Measurements from ENCODE around the gene PATZ1. TPM values are rescaled to one million over a fixed set of nuclear protein-coding genes. Genes with fewer than 3 reads are reported as not detected.

Gene PATZ1
- total and polyA plus RNA-seq, 2 of the 4 experiments (the other 2 are of a cell fraction): 6.5 to 10.5 TPM

DNA sequence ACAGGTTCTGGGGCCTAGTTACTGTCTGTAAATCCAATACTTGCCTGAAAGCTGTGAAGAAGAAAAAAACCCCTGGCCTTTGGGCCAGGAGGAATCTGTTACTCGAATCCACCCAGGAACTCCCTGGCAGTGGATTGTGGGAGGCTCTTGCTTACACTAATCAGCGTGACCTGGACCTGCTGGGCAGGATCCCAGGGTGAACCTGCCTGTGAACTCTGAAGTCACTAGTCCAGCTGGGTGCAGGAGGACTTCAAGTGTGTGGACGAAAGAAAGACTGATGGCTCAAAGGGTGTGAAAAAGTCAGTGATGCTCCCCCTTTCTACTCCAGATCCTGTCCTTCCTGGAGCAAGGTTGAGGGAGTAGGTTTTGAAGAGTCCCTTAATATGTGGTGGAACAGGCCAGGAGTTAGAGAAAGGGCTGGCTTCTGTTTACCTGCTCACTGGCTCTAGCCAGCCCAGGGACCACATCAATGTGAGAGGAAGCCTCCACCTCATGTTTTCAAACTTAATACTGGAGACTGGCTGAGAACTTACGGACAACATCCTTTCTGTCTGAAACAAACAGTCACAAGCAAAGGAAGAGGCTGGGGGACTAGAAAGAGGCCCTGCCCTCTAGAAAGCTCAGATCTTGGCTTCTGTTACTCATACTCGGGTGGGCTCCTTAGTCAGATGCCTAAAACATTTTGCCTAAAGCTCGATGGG lies 67.4 kb downstream of the PATZ1 start:
- Histone ChIP-seq H3K36me3 (ENCODE audit: control insufficient read depth, insufficient read depth, low read length) (peaks cover 47% of the 10 kb centered on the region), H2BK20ac (ENCODE audit: low read depth, low read length) (no peak overlapping the region), H2AFZ (replicated peaks; ENCODE audit: low read length, poor library complexity) (no peak overlapping the region), H2AK9ac (replicated peaks; ENCODE audit: low read depth, low read length, poor library complexity) (no peak overlapping the region), H3K9me1 (ENCODE audit: insufficient read depth, low read length) (no peaks in the 10 kb centered on the region; the same call in 1 of the 2 replicates), H3K56ac (ENCODE audit: extremely low read depth, insufficient read depth, low read length) (no peak overlapping the region), H3K18ac (ENCODE audit: low read depth, low read length) (no peak overlapping the region), H3K14ac (replicated peaks; ENCODE audit: low read depth, low read length) (no peak overlapping the region), H2BK120ac (ENCODE audit: low read depth, low read length) (no peak overlapping the region), H4K91ac (ENCODE audit: insufficient read depth, low read depth, low read length) (no peak overlapping the region), H3K4me1 (ENCODE audit: control insufficient read depth, insufficient read depth, low read length) (no peaks in the 10 kb centered on the region), H3K9me3 (ENCODE audit: control insufficient read depth, insufficient read depth, low read length) (no peaks in the 10 kb centered on the region), H3K9ac (ENCODE audit: low read depth, low read length) (no peak overlapping the region), H3K4me2 (ENCODE audit: low read depth, low read length) (no peak overlapping the region), H4K8ac (ENCODE audit: low read depth in 2 of 2, low read length in 2 of 2) (no peak overlapping the region), H2BK15ac (ENCODE audit: low read depth, low read length) (no peak overlapping the region), H3K4ac (ENCODE audit: low read depth, low read length) (no peak overlapping the region), H3K23ac (ENCODE audit: low read depth, low read length) (no peak overlapping the region), H3K27me3 (ENCODE audit: control insufficient read depth, insufficient read depth, low read length) (no peaks in the 10 kb centered on the region), H3K79me1 (ENCODE audit: low read depth in 1 of 2, low read length in 2 of 2) (no peaks in the 10 kb centered on the region), H4K5ac (ENCODE audit: low read depth, low read length) (no peak overlapping the region), H2BK5ac (ENCODE audit: low read depth, low read length, poor library complexity, severe bottlenecking) (no peak overlapping the region), H2AK5ac (ENCODE audit: low read depth, low read length) (no peak overlapping the region), H3K4me3 (ENCODE audit: insufficient read depth, low read depth, low read length) (no peak overlapping the region), H3K27ac (ENCODE audit: insufficient read depth, low read length) (no peak overlapping the region), H4K20me1 (ENCODE audit: insufficient read depth, low read length) (peaks cover 7% of the 10 kb centered on the region; the same call in 1 of the 2 replicates)
- in situ Hi-C loops (cut with MboI; ENCODE audit: low sequenced_read_pairs): no loop called here
- intact Hi-C loops (cut with micrococcal nuclease): no loop called here
- DNase-seq (no peak), ATAC-seq (ENCODE audit: low read depth) (no peak)
- TF ChIP-seq CHD1 (IDR thresholded peaks at IDR 0.05; ENCODE audit: low read depth, low read length): no peak
- TF ChIP-seq BHLHE40 (IDR thresholded peaks at IDR 0.05; ENCODE audit: low read depth, low read length): no peak
- no peak for TF ChIP-seq NFE2L2 (IDR thresholded peaks at IDR 0.05; ENCODE audit: low read depth, low read length)
- no peak for TF ChIP-seq FOS (IDR thresholded peaks at IDR 0.05; ENCODE audit: low read depth, low read length)
- TF ChIP-seq MAZ (IDR thresholded peaks at IDR 0.05; ENCODE audit: borderline replicate concordance, low read depth, low read length): no peak
- TF ChIP-seq, protein P1, sequence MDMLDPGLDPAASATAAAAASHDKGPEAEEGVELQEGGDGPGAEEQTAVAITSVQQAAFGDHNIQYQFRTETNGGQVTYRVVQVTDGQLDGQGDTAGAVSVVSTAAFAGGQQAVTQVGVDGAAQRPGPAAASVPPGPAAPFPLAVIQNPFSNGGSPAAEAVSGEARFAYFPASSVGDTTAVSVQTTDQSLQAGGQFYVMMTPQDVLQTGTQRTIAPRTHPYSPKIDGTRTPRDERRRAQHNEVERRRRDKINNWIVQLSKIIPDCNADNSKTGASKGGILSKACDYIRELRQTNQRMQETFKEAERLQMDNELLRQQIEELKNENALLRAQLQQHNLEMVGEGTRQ (IDR thresholded peaks at IDR 0.05; ENCODE audit: low read depth, low read length): no peak
- no peak for TF ChIP-seq MXI1 (IDR thresholded peaks at IDR 0.05; ENCODE audit: borderline replicate concordance, low read depth, low read length)
- no peak for TF ChIP-seq CEBPB (IDR thresholded peaks at IDR 0.05; ENCODE audit: low read depth, low read length)
- TF ChIP-seq MAFK (IDR thresholded peaks at IDR 0.05; ENCODE audit: low read depth, low read length): no peak
- TF ChIP-seq, protein P2, sequence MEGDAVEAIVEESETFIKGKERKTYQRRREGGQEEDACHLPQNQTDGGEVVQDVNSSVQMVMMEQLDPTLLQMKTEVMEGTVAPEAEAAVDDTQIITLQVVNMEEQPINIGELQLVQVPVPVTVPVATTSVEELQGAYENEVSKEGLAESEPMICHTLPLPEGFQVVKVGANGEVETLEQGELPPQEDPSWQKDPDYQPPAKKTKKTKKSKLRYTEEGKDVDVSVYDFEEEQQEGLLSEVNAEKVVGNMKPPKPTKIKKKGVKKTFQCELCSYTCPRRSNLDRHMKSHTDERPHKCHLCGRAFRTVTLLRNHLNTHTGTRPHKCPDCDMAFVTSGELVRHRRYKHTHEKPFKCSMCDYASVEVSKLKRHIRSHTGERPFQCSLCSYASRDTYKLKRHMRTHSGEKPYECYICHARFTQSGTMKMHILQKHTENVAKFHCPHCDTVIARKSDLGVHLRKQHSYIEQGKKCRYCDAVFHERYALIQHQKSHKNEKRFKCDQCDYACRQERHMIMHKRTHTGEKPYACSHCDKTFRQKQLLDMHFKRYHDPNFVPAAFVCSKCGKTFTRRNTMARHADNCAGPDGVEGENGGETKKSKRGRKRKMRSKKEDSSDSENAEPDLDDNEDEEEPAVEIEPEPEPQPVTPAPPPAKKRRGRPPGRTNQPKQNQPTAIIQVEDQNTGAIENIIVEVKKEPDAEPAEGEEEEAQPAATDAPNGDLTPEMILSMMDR (conservative IDR thresholded peaks at IDR 0.05; ENCODE audit: low read depth, low read length): no peak
- TF ChIP-seq, protein P3, sequence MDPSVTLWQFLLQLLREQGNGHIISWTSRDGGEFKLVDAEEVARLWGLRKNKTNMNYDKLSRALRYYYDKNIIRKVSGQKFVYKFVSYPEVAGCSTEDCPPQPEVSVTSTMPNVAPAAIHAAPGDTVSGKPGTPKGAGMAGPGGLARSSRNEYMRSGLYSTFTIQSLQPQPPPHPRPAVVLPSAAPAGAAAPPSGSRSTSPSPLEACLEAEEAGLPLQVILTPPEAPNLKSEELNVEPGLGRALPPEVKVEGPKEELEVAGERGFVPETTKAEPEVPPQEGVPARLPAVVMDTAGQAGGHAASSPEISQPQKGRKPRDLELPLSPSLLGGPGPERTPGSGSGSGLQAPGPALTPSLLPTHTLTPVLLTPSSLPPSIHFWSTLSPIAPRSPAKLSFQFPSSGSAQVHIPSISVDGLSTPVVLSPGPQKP (IDR thresholded peaks at IDR 0.05; ENCODE audit: borderline replicate concordance, low read depth, low read length): no peak
- TF ChIP-seq RFX5 (IDR thresholded peaks at IDR 0.05; ENCODE audit: low read depth, low read length): no peak
- no peak for TF ChIP-seq RCOR1 (IDR thresholded peaks at IDR 0.05; ENCODE audit: insufficient replicate concordance, low read length)
- TF ChIP-seq SMC3 (IDR thresholded peaks at IDR 0.05; ENCODE audit: low read depth, low read length): no peak
- TF ChIP-seq POLR2A (IDR thresholded peaks at IDR 0.05; ENCODE audit: low read depth, low read length): no peak
- TF ChIP-seq RAD21 (IDR thresholded peaks at IDR 0.05; ENCODE audit: low read length): no peak
- no CpG with 5 or more reads among the region's 6 CpGs for WGBS, 2 experiments (ENCODE audit: extremely low coverage in 2 of 2, insufficient read length in 1 of 2)
- ChIA-PET POLR2A (ENCODE audit: unreplicated experiment) (no interaction called here), CTCF (no interaction called here)
- dilution Hi-C loops (cut with HindIII; ENCODE audit: low sequenced_read_pairs, unreplicated experiment): no loop called here
- BruUV-seq (replicated peaks): no TSS peak

Data from IMR-90 (cell line).